Activated naive CD4-positive, alpha-beta T cell (primary cell): ENCODE measurements around the gene LRRC3.
"Not testable (repeated sequence)": the region's sequence is repeated elsewhere in the genome, so short reads cannot be mapped to it uniquely, and the experiment has no call there.

Source experiments
- DNase-seq, 4 experiments: peaks; one replicate each; lab custom pipeline; 2025; lab: John Stamatoyannopoulos, UW

LRRC3 gene

GRCh38 chr21:44497703-44498126 is 42.4 kb downstream of the LRRC3 start:
- DNase-seq, result no peak

DNA sequence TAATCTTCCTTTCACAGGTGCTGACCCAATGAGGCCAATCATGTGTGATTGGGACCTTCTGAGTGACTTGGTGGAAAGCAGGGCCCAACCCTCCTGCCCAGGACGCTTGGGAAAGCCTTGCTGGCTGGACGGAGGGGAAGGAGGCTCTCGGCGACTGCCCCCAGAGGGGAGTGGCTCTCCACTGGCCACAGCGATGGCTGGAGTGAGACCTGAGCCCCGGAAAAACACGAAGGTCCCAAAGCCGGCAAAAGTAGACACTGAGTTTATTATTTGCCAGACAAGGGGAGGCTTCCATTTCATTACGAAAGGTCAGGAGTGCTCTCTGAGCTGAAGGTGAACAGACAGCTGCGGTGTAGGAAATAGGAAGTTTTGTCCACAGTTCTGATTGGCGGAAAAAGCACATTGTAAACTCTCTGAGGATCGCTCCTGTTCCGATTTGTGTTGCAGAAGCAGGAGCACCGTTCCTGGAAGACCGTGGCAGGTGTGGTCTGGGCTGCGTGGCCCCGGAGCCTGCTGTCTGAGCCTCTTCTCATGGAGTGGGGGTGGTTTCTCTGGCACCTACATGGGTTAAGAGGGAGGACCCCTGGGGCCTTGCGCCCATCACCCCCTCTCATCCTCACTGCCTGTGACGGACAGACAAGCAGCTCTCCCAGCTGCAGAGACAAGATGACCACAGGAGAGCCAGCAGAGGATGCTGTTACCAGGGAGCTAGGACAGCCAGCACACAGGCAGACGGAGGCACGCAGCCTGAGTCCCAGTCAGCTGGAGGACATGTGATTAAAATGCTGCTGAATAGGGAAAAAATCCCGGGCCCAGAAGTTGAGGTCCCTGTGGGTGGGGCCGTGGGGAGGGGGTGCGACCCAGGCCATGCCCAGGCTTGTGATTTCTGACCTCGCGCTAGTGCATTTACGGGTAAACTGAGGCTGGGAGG is 43.2 kb downstream of the LRRC3 start:
- DNase-seq, result no peak

- no peak for DNase-seq
Measured at GRCh38 chr21:44499211-44499560, 43.9 kb downstream of the LRRC3 start.

DNA sequence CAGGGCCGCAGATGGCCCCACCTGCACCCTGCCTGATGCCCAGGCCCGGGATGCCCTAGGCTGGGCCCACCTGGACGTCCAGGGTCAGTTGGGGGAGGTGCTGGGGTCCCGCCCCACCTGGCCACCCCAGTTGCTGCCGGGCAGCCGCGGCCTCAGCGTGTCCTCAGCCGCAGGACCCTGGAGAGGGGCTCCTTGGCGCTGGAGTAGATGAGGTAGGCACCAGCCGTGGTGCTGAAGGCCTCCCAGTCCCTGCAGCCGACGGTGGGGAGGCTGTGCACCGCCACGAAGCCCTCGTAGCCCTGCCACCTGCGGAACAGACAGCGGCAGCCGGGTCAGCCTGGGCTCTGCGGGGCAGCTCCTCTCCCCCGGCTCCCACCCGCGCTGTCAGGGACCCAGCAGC is 44.3 kb downstream of the LRRC3 start:
- DNase-seq, result no peak

- no peak for DNase-seq
Measured at GRCh38 chr21:44500111-44500510, 44.8 kb downstream of the LRRC3 start.

GRCh38 chr21:44502171-44502958 is 47.1 kb downstream of the LRRC3 start:
- DNase-seq, result no peak

- DNase-seq, result not testable (repeated sequence)
Measured at GRCh38 chr21:44503006-44503889, 47.9 kb downstream of the LRRC3 start.

DNA sequence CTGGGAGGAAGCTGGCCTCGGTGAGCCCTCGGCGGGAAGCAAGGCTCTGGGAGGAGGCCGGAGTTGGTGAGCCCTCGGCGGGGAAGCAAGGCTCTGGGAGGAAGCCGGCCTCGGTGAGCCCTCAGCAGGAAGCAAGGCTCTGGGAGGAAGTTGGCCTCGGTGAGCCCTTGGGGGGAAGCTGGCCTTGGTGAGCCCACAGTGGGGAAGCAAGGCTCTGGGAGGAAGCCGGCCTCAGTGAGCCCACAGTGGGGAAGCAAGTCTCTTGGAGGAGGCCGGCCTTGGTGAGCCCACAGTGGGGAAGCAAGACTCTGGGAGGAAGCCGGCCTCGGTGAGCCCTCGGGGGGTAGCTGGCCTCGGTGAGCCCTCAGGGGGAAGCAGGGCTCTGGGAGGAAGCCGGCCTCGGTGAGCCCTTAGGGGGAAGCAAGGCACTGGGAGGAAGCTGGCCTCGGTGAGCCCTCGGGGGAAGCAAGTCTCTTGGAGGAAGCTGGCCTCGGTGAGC is 48.6 kb downstream of the LRRC3 start:
- no peak for DNase-seq

DNA sequence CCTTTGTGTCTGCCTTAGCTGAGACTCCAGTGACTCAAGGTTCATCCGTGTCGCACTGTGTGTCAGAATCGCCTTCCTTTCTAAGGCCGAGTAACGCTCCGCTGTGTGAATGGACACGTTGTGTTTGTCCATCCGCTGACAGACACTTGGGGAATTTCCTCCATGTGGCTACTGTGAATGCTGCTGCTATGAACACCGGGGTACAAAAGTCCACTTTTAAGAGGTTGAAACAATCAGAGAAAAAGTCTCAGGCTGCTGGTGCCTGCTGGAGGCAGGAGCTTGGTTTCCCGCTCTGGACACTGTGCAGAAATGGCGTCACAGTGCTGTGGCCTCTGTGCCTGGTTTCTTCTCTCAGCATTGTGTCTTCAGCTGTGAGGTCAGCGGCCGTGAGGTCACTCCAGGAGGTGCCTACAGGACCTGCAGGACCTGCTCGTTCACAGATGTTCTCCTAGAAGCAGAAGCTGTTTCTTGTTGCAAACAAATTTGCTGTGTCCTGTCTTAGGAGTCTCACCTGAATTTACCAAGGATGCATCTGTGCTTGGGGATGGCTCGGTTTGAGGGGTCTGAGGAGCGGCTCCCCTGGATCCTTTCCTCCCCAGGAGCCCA is 50.5 kb downstream of the LRRC3 start:
- DNase-seq, result no peak

DNA sequence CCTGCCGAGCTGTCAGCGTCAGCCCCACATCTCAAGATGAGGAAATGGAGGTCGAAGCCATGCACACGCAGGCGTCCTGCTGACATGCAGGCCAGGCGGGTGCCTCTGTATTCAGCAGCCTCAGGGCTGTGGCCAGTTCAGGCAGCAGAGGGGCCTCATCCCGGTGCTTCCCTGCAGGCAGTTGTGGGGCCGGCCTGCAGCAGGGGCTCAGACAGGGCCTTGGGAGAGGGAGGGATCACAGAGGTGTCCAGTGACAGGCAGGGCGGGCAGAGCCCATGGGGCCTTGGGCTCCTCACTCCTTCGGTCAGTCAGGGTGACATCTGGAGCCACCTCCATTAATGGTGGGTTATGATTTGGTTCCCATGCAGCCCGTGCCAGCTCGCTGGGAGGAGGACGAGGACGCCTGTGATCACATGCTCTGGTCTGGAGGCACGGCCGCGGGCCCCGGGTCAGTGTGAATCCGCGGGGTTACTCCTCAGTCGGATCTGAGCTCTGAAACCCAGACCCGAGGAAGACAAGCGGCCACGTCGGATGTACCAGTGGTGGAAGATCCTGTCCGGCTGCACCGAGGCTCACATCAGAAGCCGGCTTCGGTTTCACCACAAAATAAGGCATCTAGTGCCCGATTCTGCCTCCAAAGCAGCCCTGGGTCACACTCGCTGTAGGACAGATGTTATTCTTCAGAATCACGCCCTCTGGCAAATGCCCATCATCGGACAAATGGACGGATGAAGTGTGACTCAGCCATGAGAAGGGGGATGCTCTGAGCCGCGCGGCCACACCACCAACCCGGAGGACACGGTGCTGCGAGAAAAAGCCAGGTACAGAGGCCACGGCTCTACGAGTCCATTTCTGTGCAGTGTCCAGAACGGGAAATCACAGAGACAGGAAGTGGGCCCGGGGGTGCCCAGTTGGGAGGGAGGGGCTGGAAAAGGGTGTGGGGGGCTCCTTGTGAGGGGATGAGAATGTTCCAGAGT is 51.3 kb downstream of the LRRC3 start:
- no peak for DNase-seq

- DNase-seq, result no peak
Measured at GRCh38 chr21:44507673-44508425, 52.5 kb downstream of the LRRC3 start.

DNA sequence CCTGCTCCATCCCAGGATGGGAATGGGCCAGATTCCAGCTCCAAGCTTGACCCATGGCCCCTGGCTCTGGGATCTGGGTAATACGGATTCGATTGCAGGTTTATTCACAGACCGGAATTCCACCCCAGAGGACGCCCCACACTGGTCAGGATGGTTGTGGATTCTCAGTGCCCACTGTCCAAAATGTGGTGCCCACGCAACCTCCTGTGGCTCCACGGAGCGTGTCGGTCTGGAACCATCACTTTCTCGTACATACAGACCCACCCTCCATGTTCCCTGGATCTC is 53.1 kb downstream of the LRRC3 start:
- no peak for DNase-seq

DNA sequence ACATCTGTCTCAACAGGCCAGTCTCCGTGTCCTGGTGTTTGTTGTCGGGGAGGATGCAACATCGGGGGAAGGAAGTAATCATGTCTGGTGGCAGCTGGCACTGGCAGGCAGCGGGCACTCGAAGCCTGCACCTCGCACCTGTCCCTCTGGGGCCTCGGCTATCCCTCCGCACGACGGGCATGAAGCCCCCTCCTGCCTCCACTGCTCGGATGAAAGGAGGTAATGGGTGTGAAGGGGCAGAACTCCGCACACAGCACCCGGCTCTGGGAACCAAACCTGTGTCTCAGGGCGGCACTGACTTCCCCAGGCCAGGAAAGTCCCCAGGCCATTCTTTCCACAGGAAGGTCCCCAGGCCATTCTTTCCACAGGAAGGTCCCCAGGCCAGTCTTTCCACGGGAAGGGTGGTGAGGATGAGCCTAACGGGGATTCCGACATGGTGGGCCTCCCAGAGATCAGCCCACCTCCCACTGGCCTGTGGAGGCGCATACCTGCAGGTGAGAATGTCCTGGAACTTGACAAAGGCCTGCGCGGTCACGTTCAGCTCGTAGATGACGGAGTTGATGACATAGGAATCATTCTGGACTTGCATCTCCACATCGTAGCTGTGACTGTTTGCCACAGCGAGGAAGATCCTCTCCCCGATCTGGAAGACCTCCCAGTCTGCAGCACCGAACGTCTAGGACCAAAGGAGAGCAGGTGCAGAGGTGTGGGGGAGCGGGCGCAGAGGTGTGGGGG is 53.6 kb downstream of the LRRC3 start:
- DNase-seq, result no peak

DNA sequence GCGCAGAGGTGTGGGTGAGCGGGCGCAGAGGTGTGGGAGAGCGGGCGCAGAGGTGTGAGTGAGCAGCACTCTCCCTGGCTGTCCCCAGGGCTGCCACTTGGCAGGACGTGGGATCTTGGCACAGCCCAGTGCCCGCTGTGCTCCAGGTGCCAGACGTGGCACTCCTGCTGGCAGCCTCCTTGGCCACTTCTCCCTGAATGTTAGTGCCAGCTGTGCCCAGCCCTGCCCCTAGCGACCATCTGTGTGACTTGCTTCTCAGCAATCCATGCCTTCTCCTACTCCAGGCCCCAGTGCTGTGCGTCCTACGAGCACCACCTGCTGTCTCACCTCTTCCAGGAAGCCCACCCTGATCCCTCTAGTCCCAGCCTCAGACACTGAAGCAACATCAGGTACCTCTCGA is 54.2 kb downstream of the LRRC3 start:
- DNase-seq, result no peak

- DNase-seq, result no peak
Measured at GRCh38 chr21:44510109-44510507, 54.8 kb downstream of the LRRC3 start.

DNA sequence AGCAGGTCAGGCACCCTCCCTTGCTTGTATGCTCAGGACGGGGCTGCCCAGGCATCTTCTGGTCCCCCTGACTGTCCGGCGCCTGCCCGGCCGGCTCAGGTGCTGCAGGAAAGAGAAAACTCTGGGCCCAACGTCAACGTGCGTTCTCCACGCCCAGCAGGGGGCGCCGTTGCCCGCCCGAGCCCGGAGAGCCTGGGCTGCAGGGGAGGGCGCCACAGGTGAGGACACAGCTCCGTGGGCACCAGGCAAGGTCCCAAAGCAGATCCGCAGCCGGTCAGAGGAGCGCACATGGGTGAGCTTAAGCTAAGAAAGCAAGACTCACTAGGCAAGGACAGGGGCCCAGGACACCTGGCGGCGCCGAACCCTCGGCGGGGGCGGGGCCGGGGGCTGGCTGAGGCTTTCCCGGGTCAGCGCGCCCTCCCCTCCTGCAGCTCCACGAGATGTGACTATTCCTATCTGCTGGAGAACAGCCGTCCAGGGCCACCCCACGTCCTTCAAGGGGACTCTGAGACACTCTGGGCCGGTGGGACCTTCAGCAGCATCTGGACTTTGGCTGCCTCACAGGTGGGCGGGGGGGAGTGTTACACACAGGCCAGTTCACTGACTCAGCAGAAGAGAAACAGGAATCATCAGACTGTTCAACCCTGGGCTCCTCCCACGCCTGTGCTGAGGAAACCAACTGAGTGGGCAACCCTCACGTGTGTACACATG is 55.4 kb downstream of the LRRC3 start:
- DNase-seq, result peak; percentile 52 to 87 (median 72)

- DNase-seq, result no peak
Measured at GRCh38 chr21:44511219-44511937, 56.1 kb downstream of the LRRC3 start.
